K562 (cell line): ENCODE data around the gene CFDP1. TPM values are rescaled to one million over a fixed set of nuclear protein-coding genes. Genes with fewer than 3 reads are reported as not detected.

ENCODE experiments used
- ATAC-seq: fragments of 200-7000 bp; cut with Tn5 transposase; 3 replicates; pipeline ENCODE4 v1.9.1; 2020; ENCODE audit warnings: moderate library complexity
- BruUV-seq: library from RNA; stranded (reverse); fragments of 400-500 nt; replicated peaks from 2 replicates; lab custom pipeline; 2021; lab: Mats Ljungman, UMichigan
- CTCF ChIA-PET: fragments of 300-600 bp; formaldehyde crosslinking; extraction: SDS; loops from one replicate; lab custom pipeline; 2021; ENCODE audit warnings: low intra/inter-chr PET ratio; lab: Yijun Ruan, JAX
- POLR2A ChIA-PET: fragments of 300-600, 350-650 bp; sonication (Branson Sonifier 250); formaldehyde crosslinking; extraction: SDS; loops from one replicate; lab custom pipeline; 2021; ENCODE audit warnings: antibody characterized with exemption, inconsistent platforms; lab: Yijun Ruan, JAX
- DNase-seq, 4 experiments: peaks; one replicate each; pipeline versions ENCODE4 v3.0.0 to v3.0.0-alpha.2; 2011 to 2018; ENCODE audit warnings: low spot score in 3 of 4, mixed read lengths in 3 of 4; ENCODE audit errors: extremely low read depth in 1 of 4
- FAIRE-seq: peaks from 2 replicates; lab custom pipeline; 2011; peaks lifted over from hg19 to GRCh38; lab: Jason Lieb, UNC
- H2AFZ ChIP-seq: 2 replicates; pipeline ENCODE4 v1.6.0; 2011; ENCODE audit warnings: low read depth, low read length, control low read depth, inconsistent platforms
- H3K27ac ChIP-seq: fragments of 200-600 bp; 3 replicates; pipeline ENCODE4 v1.8.0; 2011; ENCODE audit warnings: low read depth, mild to moderate bottlenecking, control low read depth, inconsistent platforms, low read length, moderate library complexity, mixed read lengths; ENCODE audit errors: extremely low read depth
- H3K27me3 ChIP-seq, 2 experiments: fragments of 300-600 bp in 1 of 2; 2 replicates in 1 of 2; 3 replicates in 1 of 2; pipeline versions ENCODE4 v1.6.0 to v1.8.0; 2011; ENCODE audit warnings: inconsistent platforms in 2 of 2, low read length in 2 of 2, mild to moderate bottlenecking in 1 of 2, mixed read lengths in 1 of 2, moderate library complexity in 1 of 2; ENCODE audit not compliant: control insufficient read depth in 2 of 2, insufficient read depth in 2 of 2
- H3K36me3 ChIP-seq: fragments of 300-600 bp; 3 replicates; pipeline ENCODE4 v1.8.0; 2011; ENCODE audit warnings: mild to moderate bottlenecking, low read length, inconsistent platforms; ENCODE audit not compliant: control insufficient read depth, insufficient read depth
- H3K4me1 ChIP-seq, 2 experiments: fragments of 200-600 bp in 1 of 2; replicated peaks in 1 of 2; 2 replicates in 1 of 2; 3 replicates in 1 of 2; pipeline versions ENCODE4 v1.5.1 to v1.8.0; 2011; ENCODE audit warnings: inconsistent platforms in 2 of 2, low read length in 2 of 2, mild to moderate bottlenecking in 1 of 2, mixed read lengths in 1 of 2, moderate library complexity in 1 of 2; ENCODE audit not compliant: control insufficient read depth in 2 of 2, insufficient read depth in 2 of 2
- H3K4me2 ChIP-seq: 2 replicates; pipeline ENCODE4 v1.6.1; 2011; ENCODE audit warnings: low read length, control low read depth, inconsistent platforms, mixed read lengths; ENCODE audit not compliant: insufficient read depth
- H3K4me3 ChIP-seq: fragments of 200-600 bp; sonication (generic), shearing (Covaris generic); 2 replicates; pipeline ENCODE4 v1.5.1; 2016; ENCODE audit warnings: control low read depth, inconsistent platforms
- H3K79me2 ChIP-seq: fragments of 200-600 bp; 3 replicates; pipeline ENCODE4 v1.8.0; 2011; ENCODE audit warnings: low read length, inconsistent platforms; ENCODE audit not compliant: control insufficient read depth, insufficient read depth
- H3K9ac ChIP-seq, 2 experiments: 2 replicates each; pipeline versions ENCODE4 v1.6.0 to v1.6.1; 2011; ENCODE audit warnings: low read depth in 2 of 2, low read length in 2 of 2, control low read depth in 1 of 2, inconsistent platforms in 1 of 2, mild to moderate bottlenecking in 1 of 2, mixed read lengths in 1 of 2; ENCODE audit not compliant: insufficient read depth in 1 of 2
- H3K9me1 ChIP-seq: one replicate; pipeline ENCODE4 v1.6.0; 2011; ENCODE audit warnings: inconsistent platforms, mild to moderate bottlenecking, low read length, moderate library complexity; ENCODE audit not compliant: control insufficient read depth, insufficient read depth
- H3K9me3 ChIP-seq: replicated peaks from 2 replicates; pipeline ENCODE4 v1.5.1; 2011; ENCODE audit warnings: low read depth, low read length, inconsistent platforms; ENCODE audit not compliant: control insufficient read depth, insufficient read depth
- H4K20me1 ChIP-seq: replicated peaks from 2 replicates; pipeline ENCODE4 v1.6.1; 2011; ENCODE audit warnings: low read length, inconsistent platforms, mixed read lengths; ENCODE audit not compliant: control insufficient read depth, insufficient read depth
- BMI1 ChIP-seq: fragments of 150-350 bp; IDR thresholded peaks from 2 replicates; pipeline ENCODE4 v1.6.1; 2014; ENCODE audit warnings: low read length
- GABPA ChIP-seq: fragments of 200-800 bp; sonication (Bioruptor generic); conservative IDR thresholded peaks from 2 replicates; pipeline ENCODE4 v1.6.1; 2016; ENCODE audit warnings: low read depth, missing genetic modification characterization, missing compliant biosample characterization
- KLF13 ChIP-seq: fragments of 450-650 bp; IDR thresholded peaks from 2 replicates; pipeline ENCODE4 v1.6.1; 2016; ENCODE audit warnings: missing genetic modification characterization, low read depth, mild to moderate bottlenecking, missing compliant biosample characterization, moderate library complexity, borderline replicate concordance
- NR2C1 ChIP-seq, 2 experiments: fragments of 450-650 bp; IDR thresholded peaks; 2 replicates each; pipeline ENCODE4 v1.6.1; 2017; ENCODE audit warnings: mild to moderate bottlenecking in 2 of 2, antibody characterized with exemption in 1 of 2, inconsistent platforms in 1 of 2, missing compliant biosample characterization in 1 of 2, missing genetic modification characterization in 1 of 2
- TCF7L2 ChIP-seq: fragments of 150-350 bp; IDR thresholded peaks from 2 replicates; pipeline ENCODE4 v1.6.1; 2016; ENCODE audit warnings: low read depth, mild to moderate bottlenecking, low read length, moderate library complexity
- ZFPM2 ChIP-seq: fragments of 250-450 bp; sonication (Bioruptor Pico); IDR thresholded peaks from 2 replicates; pipeline ENCODE4 v1.5.1; 2022; ENCODE audit warnings: mild to moderate bottlenecking
- ZNF507 ChIP-seq: conservative IDR thresholded peaks from 2 replicates; pipeline ENCODE4 v1.6.1; 2017; ENCODE audit warnings: missing genetic modification characterization, missing compliant biosample characterization
- ZNF583 ChIP-seq: fragments of 250-450 bp; sonication (Bioruptor Pico); IDR thresholded peaks from 2 replicates; pipeline ENCODE4 v1.4.0; 2020
- WGBS: fragments of 100-300 bp; shearing (Covaris generic); methylation state at CpG from one replicate; pipeline ENCODE4 v1.1.6; 2016; ENCODE audit warnings: low coverage, mixed read lengths; ENCODE audit not compliant: insufficient coverage; ENCODE audit errors: missing lambda C conversion rate; 5-methylcytosine and 5-hydroxymethylcytosine counted together
- in situ Hi-C: fragments of 300-500 bp; cut with MboI; formaldehyde crosslinking; loops from 4 replicates; pipeline ENCODE4 v1.15.0; 2018; ENCODE audit warnings: inconsistent platforms, mixed read lengths
- intact Hi-C: fragments of 100-400 bp; cut with micrococcal nuclease; formaldehyde crosslinking; loops from 2 replicates; pipeline ENCODE4 v1.14.2; 2022
- polyA plus RNA-seq, 8 experiments: library from polyadenylated mRNA; depleted of rRNA in 4 of 8; stranded (reverse) in 5 of 8; unstranded in 3 of 8; fragments of >200 nt; fragmentation: Nextera tagmentation in 2 of 8; fragmentation: Illumina TruSeq in 1 of 8; extraction: Ambion mirVana in 2 of 8; extraction: Trizol in 1 of 8; gene quantifications; 2 replicates each; pipeline versions ENCODE4 v1.2.1 to v1.2.3, GENCODE V29; 2011 to 2014; ENCODE audit warnings: inconsistent platforms in 1 of 8, missing spikeins in 1 of 8
- total RNA-seq, 7 experiments: library from RNA; depleted of rRNA in 6 of 7; stranded (reverse); fragments of >200 nt in 6 of 7; fragmentation: Illumina TruSeq in 2 of 7; extraction: Trizol in 2 of 7; gene quantifications; 2 replicates each; pipeline versions ENCODE4 v1.2.1 to v1.2.3, GENCODE V29; 2011 to 2021; ENCODE audit warnings: low replicate concordance in 1 of 7
- TF ChIP-seq, protein P1 (sequence below): fragments of 250-450 bp; sonication (Bioruptor Pico); IDR thresholded peaks from 2 replicates; pipeline ENCODE4 v1.5.1; 2021; ENCODE audit warnings: mild to moderate bottlenecking
- TF ChIP-seq, protein P2 (sequence below): fragments of 450-650 bp; formaldehyde crosslinking; IDR thresholded peaks from 2 replicates; pipeline ENCODE4 v1.4.0; 2020; ENCODE audit warnings: mild to moderate bottlenecking, mixed read lengths
- TF ChIP-seq, protein P3 (sequence below): fragments of 450-650 bp; formaldehyde crosslinking; IDR thresholded peaks from 2 replicates; pipeline ENCODE4 v1.4.0; 2020; ENCODE audit warnings: mild to moderate bottlenecking, moderate library complexity
- TF ChIP-seq, protein P4 (sequence below), 2 experiments: fragments of 450-650 bp; IDR thresholded peaks; 2 replicates each; pipeline ENCODE4 v1.6.1; 2018; ENCODE audit warnings: mild to moderate bottlenecking in 2 of 2, low read depth in 1 of 2; ENCODE audit not compliant: partially characterized antibody in 2 of 2

The CFDP1 gene
- total and polyA plus RNA-seq, 9 of the 15 experiments (the other 6 are each of a cell fraction or from before 2014, with no cell fraction given), result 31.5 to 78.4 (median 61.7) TPM

DNA sequence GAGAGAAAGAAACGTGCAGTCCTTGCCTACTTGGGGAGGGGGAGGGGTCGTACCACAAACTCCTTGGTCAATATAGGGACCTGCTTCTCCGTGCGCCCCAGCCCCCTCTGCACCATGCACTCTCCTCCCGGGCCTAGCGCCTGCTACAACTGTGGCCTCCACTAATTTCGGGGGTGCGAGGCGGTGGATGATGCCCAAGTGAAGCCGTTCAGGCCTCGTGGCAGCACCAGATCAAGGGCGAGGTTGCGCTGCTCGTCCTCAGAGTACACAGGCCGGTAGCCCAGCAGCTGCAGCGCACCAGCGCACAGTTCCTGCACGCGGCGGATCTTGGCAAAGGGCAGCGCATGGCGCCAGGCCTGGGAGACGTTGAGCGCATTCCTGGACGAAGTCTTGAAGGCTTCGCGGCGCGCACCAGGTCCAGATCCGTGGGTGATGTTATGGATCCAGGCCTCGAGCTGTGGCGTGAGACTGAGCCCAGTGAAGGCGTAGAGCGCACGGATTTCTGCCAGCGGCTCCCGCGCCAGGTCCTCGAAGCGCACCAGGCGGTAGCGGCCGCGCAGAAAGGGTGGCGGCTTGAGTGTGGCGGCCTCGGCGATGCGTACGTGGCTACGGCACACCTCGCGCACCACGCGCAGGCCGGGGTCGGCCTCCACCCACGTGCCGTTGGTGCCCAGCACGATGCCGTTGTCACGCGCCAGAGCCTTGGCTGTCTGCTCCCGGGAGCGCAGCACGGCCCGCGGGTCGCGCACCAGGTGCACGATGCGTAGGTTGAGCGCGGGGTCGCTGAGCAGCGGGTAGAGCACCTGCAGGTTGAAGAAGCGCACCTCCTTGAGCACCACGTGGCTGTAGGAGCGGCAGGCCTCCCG lies 45.4 kb upstream of the CFDP1 start:
- intact Hi-C loops (no loop called here), in situ Hi-C loops (loop anchor here (10.0 kb wide), 1 partner anchor 286 kb away; no protein-coding TSS in a partner anchor)
- ATAC-seq (no peak), DNase-seq (no peak), FAIRE-seq (no peak)
- Histone ChIP-seq H3K4me2 (no peak overlapping the region), H3K9me3 (no peaks in the 10 kb centered on the region), H3K27me3 (peaks cover 13 to 58% of the 10 kb centered on the region in 2 experiments; a peak in 4 of 5 replicates), H3K4me3 (no peak overlapping the region), H3K79me2 (no peaks in the 10 kb centered on the region), H2AFZ (no peak overlapping the region), H3K9me1 (no peaks in the 10 kb centered on the region), H4K20me1 (no peaks in the 10 kb centered on the region; the same call in 1 of the 2 replicates), H3K27ac (no peak overlapping the region), H3K9ac (no peak overlapping the region), H3K4me1 (peaks cover 0 to 9% of the 10 kb centered on the region in 2 experiments; a peak in 2 of 5 replicates), H3K36me3 (no peaks in the 10 kb centered on the region)
- WGBS, result 37% methylated on average over 64 of the region's 80 CpGs
- POLR2A ChIA-PET, result interaction anchor here (1.2 kb wide), 1 partner anchor 8 kb away, joined by 3 read pairs; no protein-coding TSS in a partner anchor
- no TSS peak for BruUV-seq
- CTCF ChIA-PET, result no interaction called here
- no peak for TF ChIP-seq GABPA (tag)
- no peak for TF ChIP-seq NR2C1 (IDR thresholded peaks at IDR 0.05)
- no peak for TF ChIP-seq NR2C1 (tag; IDR thresholded peaks at IDR 0.05)
- TF ChIP-seq, protein P1, sequence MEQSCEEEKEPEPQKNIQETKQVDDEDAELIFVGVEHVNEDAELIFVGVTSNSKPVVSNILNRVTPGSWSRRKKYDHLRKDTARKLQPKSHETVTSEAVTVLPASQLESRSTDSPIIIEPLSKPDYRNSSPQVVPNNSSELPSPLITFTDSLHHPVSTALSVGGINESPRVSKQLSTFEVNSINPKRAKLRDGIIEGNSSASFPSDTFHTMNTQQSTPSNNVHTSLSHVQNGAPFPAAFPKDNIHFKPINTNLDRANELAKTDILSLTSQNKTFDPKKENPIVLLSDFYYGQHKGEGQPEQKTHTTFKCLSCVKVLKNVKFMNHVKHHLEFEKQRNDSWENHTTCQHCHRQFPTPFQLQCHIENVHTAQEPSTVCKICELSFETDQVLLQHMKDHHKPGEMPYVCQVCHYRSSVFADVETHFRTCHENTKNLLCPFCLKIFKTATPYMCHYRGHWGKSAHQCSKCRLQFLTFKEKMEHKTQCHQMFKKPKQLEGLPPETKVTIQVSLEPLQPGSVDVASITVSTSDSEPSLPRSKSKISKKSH (CRISPR knock-in tag), result no peak
- no peak for TF ChIP-seq BMI1
- TF ChIP-seq, protein P2, sequence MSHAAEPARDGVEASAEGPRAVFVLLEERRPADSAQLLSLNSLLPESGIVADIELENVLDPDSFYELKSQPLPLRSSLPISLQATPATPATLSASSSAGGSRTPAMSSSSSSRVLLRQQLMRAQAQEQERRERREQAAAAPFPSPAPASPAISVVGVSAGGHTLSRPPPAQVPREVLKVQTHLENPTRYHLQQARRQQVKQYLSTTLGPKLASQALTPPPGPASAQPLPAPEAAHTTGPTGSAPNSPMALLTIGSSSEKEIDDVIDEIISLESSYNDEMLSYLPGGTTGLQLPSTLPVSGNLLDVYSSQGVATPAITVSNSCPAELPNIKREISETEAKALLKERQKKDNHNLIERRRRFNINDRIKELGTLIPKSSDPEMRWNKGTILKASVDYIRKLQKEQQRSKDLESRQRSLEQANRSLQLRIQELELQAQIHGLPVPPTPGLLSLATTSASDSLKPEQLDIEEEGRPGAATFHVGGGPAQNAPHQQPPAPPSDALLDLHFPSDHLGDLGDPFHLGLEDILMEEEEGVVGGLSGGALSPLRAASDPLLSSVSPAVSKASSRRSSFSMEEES (CRISPR knock-in tag), result no peak
- TF ChIP-seq ZNF507 (tag), result no peak
- no peak for TF ChIP-seq TCF7L2
- TF ChIP-seq, protein P3, sequence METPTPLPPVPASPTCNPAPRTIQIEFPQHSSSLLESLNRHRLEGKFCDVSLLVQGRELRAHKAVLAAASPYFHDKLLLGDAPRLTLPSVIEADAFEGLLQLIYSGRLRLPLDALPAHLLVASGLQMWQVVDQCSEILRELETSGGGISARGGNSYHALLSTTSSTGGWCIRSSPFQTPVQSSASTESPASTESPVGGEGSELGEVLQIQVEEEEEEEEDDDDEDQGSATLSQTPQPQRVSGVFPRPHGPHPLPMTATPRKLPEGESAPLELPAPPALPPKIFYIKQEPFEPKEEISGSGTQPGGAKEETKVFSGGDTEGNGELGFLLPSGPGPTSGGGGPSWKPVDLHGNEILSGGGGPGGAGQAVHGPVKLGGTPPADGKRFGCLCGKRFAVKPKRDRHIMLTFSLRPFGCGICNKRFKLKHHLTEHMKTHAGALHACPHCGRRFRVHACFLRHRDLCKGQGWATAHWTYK (CRISPR knock-in tag), result no peak
- no peak for TF ChIP-seq ZFPM2 (CRISPR knock-in tag)
- TF ChIP-seq KLF13 (tag), result no peak
- TF ChIP-seq, protein P4, sequence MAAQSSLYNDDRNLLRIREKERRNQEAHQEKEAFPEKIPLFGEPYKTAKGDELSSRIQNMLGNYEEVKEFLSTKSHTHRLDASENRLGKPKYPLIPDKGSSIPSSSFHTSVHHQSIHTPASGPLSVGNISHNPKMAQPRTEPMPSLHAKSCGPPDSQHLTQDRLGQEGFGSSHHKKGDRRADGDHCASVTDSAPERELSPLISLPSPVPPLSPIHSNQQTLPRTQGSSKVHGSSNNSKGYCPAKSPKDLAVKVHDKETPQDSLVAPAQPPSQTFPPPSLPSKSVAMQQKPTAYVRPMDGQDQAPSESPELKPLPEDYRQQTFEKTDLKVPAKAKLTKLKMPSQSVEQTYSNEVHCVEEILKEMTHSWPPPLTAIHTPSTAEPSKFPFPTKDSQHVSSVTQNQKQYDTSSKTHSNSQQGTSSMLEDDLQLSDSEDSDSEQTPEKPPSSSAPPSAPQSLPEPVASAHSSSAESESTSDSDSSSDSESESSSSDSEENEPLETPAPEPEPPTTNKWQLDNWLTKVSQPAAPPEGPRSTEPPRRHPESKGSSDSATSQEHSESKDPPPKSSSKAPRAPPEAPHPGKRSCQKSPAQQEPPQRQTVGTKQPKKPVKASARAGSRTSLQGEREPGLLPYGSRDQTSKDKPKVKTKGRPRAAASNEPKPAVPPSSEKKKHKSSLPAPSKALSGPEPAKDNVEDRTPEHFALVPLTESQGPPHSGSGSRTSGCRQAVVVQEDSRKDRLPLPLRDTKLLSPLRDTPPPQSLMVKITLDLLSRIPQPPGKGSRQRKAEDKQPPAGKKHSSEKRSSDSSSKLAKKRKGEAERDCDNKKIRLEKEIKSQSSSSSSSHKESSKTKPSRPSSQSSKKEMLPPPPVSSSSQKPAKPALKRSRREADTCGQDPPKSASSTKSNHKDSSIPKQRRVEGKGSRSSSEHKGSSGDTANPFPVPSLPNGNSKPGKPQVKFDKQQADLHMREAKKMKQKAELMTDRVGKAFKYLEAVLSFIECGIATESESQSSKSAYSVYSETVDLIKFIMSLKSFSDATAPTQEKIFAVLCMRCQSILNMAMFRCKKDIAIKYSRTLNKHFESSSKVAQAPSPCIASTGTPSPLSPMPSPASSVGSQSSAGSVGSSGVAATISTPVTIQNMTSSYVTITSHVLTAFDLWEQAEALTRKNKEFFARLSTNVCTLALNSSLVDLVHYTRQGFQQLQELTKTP (IDR thresholded peaks at IDR 0.05; ENCODE audit: low read depth in 1 of 2, partially characterized antibody in 2 of 2), result no peak
- no peak for TF ChIP-seq ZNF583
